BLaER1 (cell line): ENCODE results near the gene CD9.
"Not testable (repeated sequence)": the region's sequence is repeated elsewhere in the genome, so short reads cannot be mapped to it uniquely, and the experiment has no call there.

Source experiments
- H3K27ac ChIP-seq: shearing (Covaris generic); formaldehyde crosslinking; 2 replicates; pipeline ENCODE4 v1.8.1; 2022
- H3K27me3 ChIP-seq: shearing (Covaris generic); formaldehyde crosslinking; 2 replicates; pipeline ENCODE4 v1.8.1; 2022
- H3K36me3 ChIP-seq: shearing (Covaris generic); formaldehyde crosslinking; 2 replicates; pipeline ENCODE4 v1.8.1; 2022
- H3K4me1 ChIP-seq: shearing (Covaris generic); formaldehyde crosslinking; 2 replicates; pipeline ENCODE4 v1.8.1; 2022
- H3K4me2 ChIP-seq: shearing (Covaris generic); formaldehyde crosslinking; 2 replicates; pipeline ENCODE4 v1.8.1; 2022
- H3K4me3 ChIP-seq: shearing (Covaris generic); formaldehyde crosslinking; 2 replicates; pipeline ENCODE4 v1.8.1; 2022
- H3K9ac ChIP-seq: shearing (Covaris generic); formaldehyde crosslinking; 2 replicates; pipeline ENCODE4 v1.8.1; 2022
- H3K9me3 ChIP-seq: shearing (Covaris generic); formaldehyde crosslinking; 2 replicates; pipeline ENCODE4 v1.8.1; 2022
- H4K20me1 ChIP-seq: shearing (Covaris generic); formaldehyde crosslinking; 2 replicates; pipeline ENCODE4 v1.8.1; 2022
- Cebpa-rat ChIP-seq: shearing (Covaris generic); IDR thresholded peaks from 2 replicates; pipeline ENCODE4 v1.8.1; 2022

CD9 gene

GRCh38 chr12:6205761-6206160, 5.6 kb downstream of the CD9 start:
- H3K4me1 ChIP-seq: peaks cover 83% of the 10 kb centered on the region
- peak overlapping the region; percentile 99 for H3K27ac ChIP-seq
- peak overlapping the region; percentile 99 for H3K9ac ChIP-seq
- no peaks in the 10 kb centered on the region for H3K9me3 ChIP-seq
- H4K20me1 ChIP-seq: peaks cover 11% of the 10 kb centered on the region
- no peak for TF ChIP-seq Cebpa-rat
- peaks cover 73% of the 10 kb centered on the region for H3K36me3 ChIP-seq
- no peaks in the 10 kb centered on the region for H3K27me3 ChIP-seq
- peak overlapping the region; percentile 100 for H3K4me2 ChIP-seq
- peak overlapping the region; percentile 100 for H3K4me3 ChIP-seq

- H4K20me1 ChIP-seq: peaks cover 5% of the 10 kb centered on the region
- H3K4me1 ChIP-seq: peaks cover 88% of the 10 kb centered on the region
- H3K27me3 ChIP-seq: no peaks in the 10 kb centered on the region
- peak overlapping the region; percentile 100 for H3K4me3 ChIP-seq
- H3K4me2 ChIP-seq: peak overlapping the region; percentile 100
- H3K36me3 ChIP-seq: peaks cover 77% of the 10 kb centered on the region
- H3K9ac ChIP-seq: peak overlapping the region; percentile 99
- peak overlapping the region; percentile 99 for H3K27ac ChIP-seq
- H3K9me3 ChIP-seq: no peaks in the 10 kb centered on the region
- no peak for TF ChIP-seq Cebpa-rat
These were observed 6.1 kb downstream of the CD9 start for GRCh38 chr12:6206327-6206726.

- H3K4me3 ChIP-seq: peak overlapping the region; percentile 100
- H3K4me2 ChIP-seq: peak overlapping the region; percentile 100
- peaks cover 81% of the 10 kb centered on the region for H3K36me3 ChIP-seq
- H3K9ac ChIP-seq: peak overlapping the region; percentile 99
- H3K9me3 ChIP-seq: no peaks in the 10 kb centered on the region
- peaks cover 99% of the 10 kb centered on the region for H3K4me1 ChIP-seq
- no peaks in the 10 kb centered on the region for H3K27me3 ChIP-seq
- no peaks in the 10 kb centered on the region; the same call in 1 of the 2 replicates for H4K20me1 ChIP-seq
- TF ChIP-seq Cebpa-rat: no peak
- H3K27ac ChIP-seq: peak overlapping the region; percentile 99
These were observed 7.2 kb downstream of the CD9 start for GRCh38 chr12:6207259-6207925.

GRCh38 chr12:6208130-6208529, 7.9 kb downstream of the CD9 start:
- H3K9ac ChIP-seq: peak overlapping the region; percentile 99
- no peaks in the 10 kb centered on the region for H3K27me3 ChIP-seq
- peak overlapping the region; percentile 99 for H3K27ac ChIP-seq
- peak overlapping the region; percentile 100 for H3K4me2 ChIP-seq
- H3K4me3 ChIP-seq: no peak overlapping the region; the same call in 1 of the 2 replicates
- H3K4me1 ChIP-seq: peaks cover 100% of the 10 kb centered on the region
- no peak for TF ChIP-seq Cebpa-rat
- peaks cover 80% of the 10 kb centered on the region for H3K36me3 ChIP-seq
- no peaks in the 10 kb centered on the region; the same call in 1 of the 2 replicates for H4K20me1 ChIP-seq
- no peaks in the 10 kb centered on the region for H3K9me3 ChIP-seq

- H3K27me3 ChIP-seq, H3K9me3 ChIP-seq, H4K20me1 ChIP-seq: not testable (repeated sequence)
- peak overlapping the region; percentile 99 for H3K9ac ChIP-seq
- peak overlapping the region; percentile 100 for H3K4me2 ChIP-seq
- H3K36me3 ChIP-seq: peaks cover 82% of the 10 kb centered on the region
- H3K27ac ChIP-seq: peak overlapping the region; percentile 99
- H3K4me3 ChIP-seq: peak overlapping the region; percentile 56; the same call in 1 of the 2 replicates
- peaks cover 100% of the 10 kb centered on the region for H3K4me1 ChIP-seq
These were observed 9.2 kb downstream of the CD9 start for GRCh38 chr12:6209428-6209827.

GRCh38 chr12:6211421-6211869, 11.2 kb downstream of the CD9 start:
- H3K36me3 ChIP-seq: peaks cover 92% of the 10 kb centered on the region
- H3K4me1 ChIP-seq: peaks cover 100% of the 10 kb centered on the region
- no peaks in the 10 kb centered on the region for H3K27me3 ChIP-seq
- H3K9ac ChIP-seq: peak overlapping the region; percentile 99
- no peak for TF ChIP-seq Cebpa-rat
- H3K27ac ChIP-seq: peak overlapping the region; percentile 99
- H4K20me1 ChIP-seq: peaks cover 30% of the 10 kb centered on the region
- H3K4me2 ChIP-seq: peak overlapping the region; percentile 100
- H3K9me3 ChIP-seq: no peaks in the 10 kb centered on the region
- peak overlapping the region; percentile 46 for H3K4me3 ChIP-seq

- peaks cover 92% of the 10 kb centered on the region for H3K36me3 ChIP-seq
- H3K4me3 ChIP-seq: peak overlapping the region; percentile 46
- H3K9me3 ChIP-seq: no peaks in the 10 kb centered on the region
- H3K27me3 ChIP-seq: no peaks in the 10 kb centered on the region
- H3K4me1 ChIP-seq: peaks cover 100% of the 10 kb centered on the region
- peak overlapping the region; percentile 100 for H3K4me2 ChIP-seq
- H4K20me1 ChIP-seq: peaks cover 36% of the 10 kb centered on the region
- no peak for TF ChIP-seq Cebpa-rat
- H3K9ac ChIP-seq: peak overlapping the region; percentile 99
- peak overlapping the region; percentile 99 for H3K27ac ChIP-seq
These were observed 11.9 kb downstream of the CD9 start for GRCh38 chr12:6212086-6212485.

- H3K27me3 ChIP-seq: no peaks in the 10 kb centered on the region
- H3K4me1 ChIP-seq: peaks cover 100% of the 10 kb centered on the region
- H3K4me3 ChIP-seq: no peak overlapping the region; the same call in 1 of the 2 replicates
- no peak for TF ChIP-seq Cebpa-rat
- H3K27ac ChIP-seq: peak overlapping the region; percentile 99
- peak overlapping the region; percentile 99 for H3K9ac ChIP-seq
- peaks cover 92% of the 10 kb centered on the region for H3K36me3 ChIP-seq
- peaks cover 55% of the 10 kb centered on the region for H4K20me1 ChIP-seq
- peak overlapping the region; percentile 100 for H3K4me2 ChIP-seq
- no peaks in the 10 kb centered on the region for H3K9me3 ChIP-seq
These were observed 13.8 kb downstream of the CD9 start for GRCh38 chr12:6213969-6214368.

- Histone ChIP-seq H3K4me1 (peaks cover 100% of the 10 kb centered on the region), H3K9ac (peak overlapping the region; percentile 99), H4K20me1 (peaks cover 61% of the 10 kb centered on the region), H3K36me3 (peaks cover 94% of the 10 kb centered on the region), H3K4me3 (0 out of 2 replicates have a peak overlapping the region, but pooled peaks have one; percentile 15), H3K4me2 (peak overlapping the region; percentile 100), H3K27me3 (no peaks in the 10 kb centered on the region), H3K27ac (peak overlapping the region; percentile 99), H3K9me3 (no peaks in the 10 kb centered on the region)
- TF ChIP-seq Cebpa-rat: no peak
These were observed 14.4 kb downstream of the CD9 start for GRCh38 chr12:6214633-6215032.

GRCh38 chr12:6215120-6215807, 15.1 kb downstream of the CD9 start:
- no peak for TF ChIP-seq Cebpa-rat

More at GRCh38 chr12:6215120-6215807, 15.1 kb downstream of the CD9 start:
- Histone ChIP-seq H3K4me1 (peaks cover 100% of the 10 kb centered on the region), H4K20me1 (peaks cover 68% of the 10 kb centered on the region), H3K27me3 (no peaks in the 10 kb centered on the region), H3K27ac (peak overlapping the region; percentile 99), H3K4me3 (peak overlapping the region; percentile 15; the same call in 1 of the 2 replicates), H3K9ac (peak overlapping the region; percentile 99), H3K9me3 (no peaks in the 10 kb centered on the region), H3K4me2 (peak overlapping the region; percentile 100), H3K36me3 (peaks cover 94% of the 10 kb centered on the region)
